ENCODE data around the gene NFE2L2. TPM values are rescaled to one million over a fixed set of nuclear protein-coding genes. Genes with fewer than 3 reads are reported as not detected.

NFE2L2 gene
- total and polyA plus RNA-seq, 9 of the 15 experiments (the other 6 are each of a cell fraction or from before 2014, with no cell fraction given) = 29.3 to 120 (median 59.3) TPM

- Histone ChIP-seq H3K27me3 (ENCODE audit: control insufficient read depth in 2 of 2, insufficient read depth in 2 of 2, low read length in 2 of 2) (no peaks in the 10 kb centered on the region), H3K9me1 (ENCODE audit: control insufficient read depth, insufficient read depth, low read length) (no peaks in the 10 kb centered on the region), H3K79me2 (ENCODE audit: control insufficient read depth, insufficient read depth, low read length) (peaks cover 81% of the 10 kb centered on the region), H3K4me3 (no peak overlapping the region), H2AFZ (ENCODE audit: low read depth, low read length) (no peak overlapping the region), H3K36me3 (ENCODE audit: control insufficient read depth, insufficient read depth, low read length) (peaks cover 75% of the 10 kb centered on the region), H4K20me1 (replicated peaks; ENCODE audit: control insufficient read depth, insufficient read depth, low read length) (peaks cover 11% of the 10 kb centered on the region; the same call in 1 of the 2 replicates), H3K9ac (ENCODE audit: insufficient read depth in 1 of 2, low read depth in 2 of 2, low read length in 2 of 2) (no peak overlapping the region), H3K4me2 (ENCODE audit: insufficient read depth, low read length) (no peak overlapping the region), H3K4me1 (replicated peaks in 1 of 2; ENCODE audit: control insufficient read depth in 2 of 2, insufficient read depth in 2 of 2, low read length in 2 of 2) (peaks cover 3 to 12% of the 10 kb centered on the region in 2 experiments; a peak in 4 of 5 replicates), H3K27ac (ENCODE audit: extremely low read depth, low read depth, low read length) (no peak overlapping the region), H3K9me3 (replicated peaks; ENCODE audit: control insufficient read depth, insufficient read depth, low read depth, low read length) (no peaks in the 10 kb centered on the region)
- in situ Hi-C loops (cut with MboI) (no loop called here), intact Hi-C loops (cut with micrococcal nuclease) (no loop called here)
- DNase-seq (ENCODE audit: extremely low read depth in 1 of 4, low spot score in 3 of 4) (no peak), FAIRE-seq (no peak), ATAC-seq (no peak; the same call in 2 of the 3 replicates)
- ChIA-PET CTCF (ENCODE audit: low intra/inter-chr PET ratio) (no interaction called here), POLR2A (interaction anchor here (0.7 to 7.4 kb wide), 4 partner anchors 9 to 29 kb away, joined by 3 to 70 read pairs (median 6); partner anchors contain the start of gene NFE2L2)
- TF ChIP-seq STAT5B (CRISPR knock-in tag; IDR thresholded peaks at IDR 0.05) = no peak
- no TSS peak for BruUV-seq (replicated peaks)
- 92% methylated on average over 6 of the region's 6 CpGs for WGBS (ENCODE audit: insufficient coverage, low coverage, missing lambda C conversion rate)
These were observed 28.6 kb downstream of the NFE2L2 start for GRCh38 chr2:177235855-177236437.

- Histone ChIP-seq H3K9ac (ENCODE audit: insufficient read depth in 1 of 2, low read depth in 2 of 2, low read length in 2 of 2) (no peak overlapping the region), H3K79me2 (ENCODE audit: control insufficient read depth, insufficient read depth, low read length) (peaks cover 64% of the 10 kb centered on the region), H3K9me3 (replicated peaks; ENCODE audit: control insufficient read depth, insufficient read depth, low read depth, low read length) (no peaks in the 10 kb centered on the region), H3K27ac (ENCODE audit: extremely low read depth, low read depth, low read length) (no peak overlapping the region), H3K27me3 (ENCODE audit: control insufficient read depth in 2 of 2, insufficient read depth in 2 of 2, low read length in 2 of 2) (no peaks in the 10 kb centered on the region), H3K36me3 (ENCODE audit: control insufficient read depth, insufficient read depth, low read length) (peaks cover 83% of the 10 kb centered on the region), H4K20me1 (replicated peaks; ENCODE audit: control insufficient read depth, insufficient read depth, low read length) (0 out of 2 replicates have a peak, but pooled peaks cover 3% of the 10 kb centered on the region), H2AFZ (ENCODE audit: low read depth, low read length) (no peak overlapping the region), H3K9me1 (ENCODE audit: control insufficient read depth, insufficient read depth, low read length) (no peaks in the 10 kb centered on the region), H3K4me2 (ENCODE audit: insufficient read depth, low read length) (no peak overlapping the region), H3K4me3 (no peak overlapping the region), H3K4me1 (replicated peaks in 1 of 2; ENCODE audit: control insufficient read depth in 2 of 2, insufficient read depth in 2 of 2, low read length in 2 of 2) (no peaks in the 10 kb centered on the region)
- intact Hi-C loops (cut with micrococcal nuclease) (no loop called here), in situ Hi-C loops (cut with MboI) (no loop called here)
- no TSS peak for BruUV-seq (replicated peaks)
- FAIRE-seq (no peak), DNase-seq (ENCODE audit: extremely low read depth in 1 of 4, low spot score in 3 of 4) (no peak), ATAC-seq (no peak)
- ChIA-PET POLR2A (interaction anchor here (0.7 to 2.1 kb wide), 6 partner anchors 10 to 66 kb away, joined by 3 to 8 read pairs (median 4); partner anchors contain the start of gene NFE2L2), CTCF (ENCODE audit: low intra/inter-chr PET ratio) (no interaction called here)
- TF ChIP-seq ZNF764 (CRISPR knock-in tag; IDR thresholded peaks at IDR 0.05; ENCODE audit: low read depth) (no peak), ZBTB12 (CRISPR knock-in tag; IDR thresholded peaks at IDR 0.05) (no peak), ZFP36 (IDR thresholded peaks at IDR 0.05; ENCODE audit: low read depth, low read length, partially characterized antibody) (no peak), PHF20 (IDR thresholded peaks at IDR 0.05; ENCODE audit: partially characterized antibody) (no peak), ZBTB5 (IDR thresholded peaks at IDR 0.05) (no peak), UBTF (IDR thresholded peaks at IDR 0.05; ENCODE audit: borderline replicate concordance in 1 of 2, low read depth in 2 of 2, low read length in 2 of 2) (no peak), SUPT5H (IDR thresholded peaks at IDR 0.05) (no peak)
These were observed 30.3 kb downstream of the NFE2L2 start for GRCh38 chr2:177234267-177234666.

All from K562 (cell line).